ENCODE results near the gene BAG3.

DNA sequence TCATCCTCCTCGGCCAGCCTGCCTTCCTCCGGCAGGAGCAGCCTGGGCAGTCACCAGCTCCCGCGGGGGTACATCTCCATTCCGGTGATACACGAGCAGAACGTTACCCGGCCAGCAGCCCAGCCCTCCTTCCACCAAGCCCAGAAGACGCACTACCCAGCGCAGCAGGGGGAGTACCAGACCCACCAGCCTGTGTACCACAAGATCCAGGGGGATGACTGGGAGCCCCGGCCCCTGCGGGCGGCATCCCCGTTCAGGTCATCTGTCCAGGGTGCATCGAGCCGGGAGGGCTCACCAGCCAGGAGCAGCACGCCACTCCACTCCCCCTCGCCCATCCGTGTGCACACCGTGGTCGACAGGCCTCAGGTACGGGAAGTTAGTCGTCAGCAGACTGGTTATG, 21.1 kb downstream of the BAG3 start:
- no peak for TF ChIP-seq HNRNPH1 (optimal IDR thresholded peaks at IDR 0.05; ENCODE audit: low read depth, low read length)
- TF ChIP-seq POLR2A (conservative IDR thresholded peaks at IDR 0.05), result no peak
- TF ChIP-seq, protein P1, sequence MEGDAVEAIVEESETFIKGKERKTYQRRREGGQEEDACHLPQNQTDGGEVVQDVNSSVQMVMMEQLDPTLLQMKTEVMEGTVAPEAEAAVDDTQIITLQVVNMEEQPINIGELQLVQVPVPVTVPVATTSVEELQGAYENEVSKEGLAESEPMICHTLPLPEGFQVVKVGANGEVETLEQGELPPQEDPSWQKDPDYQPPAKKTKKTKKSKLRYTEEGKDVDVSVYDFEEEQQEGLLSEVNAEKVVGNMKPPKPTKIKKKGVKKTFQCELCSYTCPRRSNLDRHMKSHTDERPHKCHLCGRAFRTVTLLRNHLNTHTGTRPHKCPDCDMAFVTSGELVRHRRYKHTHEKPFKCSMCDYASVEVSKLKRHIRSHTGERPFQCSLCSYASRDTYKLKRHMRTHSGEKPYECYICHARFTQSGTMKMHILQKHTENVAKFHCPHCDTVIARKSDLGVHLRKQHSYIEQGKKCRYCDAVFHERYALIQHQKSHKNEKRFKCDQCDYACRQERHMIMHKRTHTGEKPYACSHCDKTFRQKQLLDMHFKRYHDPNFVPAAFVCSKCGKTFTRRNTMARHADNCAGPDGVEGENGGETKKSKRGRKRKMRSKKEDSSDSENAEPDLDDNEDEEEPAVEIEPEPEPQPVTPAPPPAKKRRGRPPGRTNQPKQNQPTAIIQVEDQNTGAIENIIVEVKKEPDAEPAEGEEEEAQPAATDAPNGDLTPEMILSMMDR (IDR thresholded peaks at IDR 0.05 in 2 of 3, conservative IDR thresholded peaks at IDR 0.05 in 1 of 3; ENCODE audit: insufficient read depth in 2 of 3, low read depth in 1 of 3, low read length in 3 of 3), result no peak
- TF ChIP-seq SRF (CRISPR knock-in tag; IDR thresholded peaks at IDR 0.05), result no peak
- TF ChIP-seq, protein P2, sequence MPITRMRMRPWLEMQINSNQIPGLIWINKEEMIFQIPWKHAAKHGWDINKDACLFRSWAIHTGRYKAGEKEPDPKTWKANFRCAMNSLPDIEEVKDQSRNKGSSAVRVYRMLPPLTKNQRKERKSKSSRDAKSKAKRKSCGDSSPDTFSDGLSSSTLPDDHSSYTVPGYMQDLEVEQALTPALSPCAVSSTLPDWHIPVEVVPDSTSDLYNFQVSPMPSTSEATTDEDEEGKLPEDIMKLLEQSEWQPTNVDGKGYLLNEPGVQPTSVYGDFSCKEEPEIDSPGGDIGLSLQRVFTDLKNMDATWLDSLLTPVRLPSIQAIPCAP (CRISPR knock-in tag; IDR thresholded peaks at IDR 0.05; ENCODE audit: borderline replicate concordance), result no peak
- TF ChIP-seq ELF2 (CRISPR knock-in tag; IDR thresholded peaks at IDR 0.05), result no peak
- TF ChIP-seq ZNF140 (CRISPR knock-in tag; IDR thresholded peaks at IDR 0.05), result no peak
